ENCODE measurements around the gene RNF175.

RNF175 gene

GRCh38 chr4:153798901-153799693 is 39.3 kb upstream of the RNF175 start:
- DNase-seq (ENCODE audit: low spot score) = no peak
- no peak overlapping the region for H3K4me3 ChIP-seq
- no peak for TF ChIP-seq CTCF (IDR thresholded peaks at IDR 0.05)
- no peak overlapping the region for H3K27ac ChIP-seq

GRCh38 chr4:153798420-153798819 is 38.6 kb upstream of the RNF175 start:
- H3K4me3 ChIP-seq = no peak overlapping the region
- TF ChIP-seq CTCF (IDR thresholded peaks at IDR 0.05) = no peak
- H3K27ac ChIP-seq = no peak overlapping the region
- no peak for DNase-seq (ENCODE audit: low spot score)

- no peak for TF ChIP-seq CTCF (IDR thresholded peaks at IDR 0.05)
- Histone ChIP-seq H3K27ac (no peak overlapping the region), H3K4me3 (no peak overlapping the region)
- no peak for DNase-seq (ENCODE audit: low spot score)
These were observed 34.2 kb upstream of the RNF175 start for GRCh38 chr4:153794006-153794405.

- no peak for DNase-seq (ENCODE audit: low spot score)
- H3K27ac ChIP-seq = no peak overlapping the region
- peak overlapping the region; percentile 65 for H3K4me3 ChIP-seq
- no peak for TF ChIP-seq CTCF (IDR thresholded peaks at IDR 0.05)
These were observed 32.9 kb upstream of the RNF175 start for GRCh38 chr4:153792618-153793247.

GRCh38 chr4:153791746-153792617 is 32.2 kb upstream of the RNF175 start:
- Histone ChIP-seq H3K27ac (no peak overlapping the region), H3K4me3 (peak overlapping the region; percentile 65)
- DNase-seq (ENCODE audit: low spot score) = peak; percentile 74
- TF ChIP-seq CTCF (IDR thresholded peaks at IDR 0.05) = no peak

GRCh38 chr4:153790962-153791551 is 31.2 kb upstream of the RNF175 start:
- DNase-seq (ENCODE audit: low spot score) = no peak
- Histone ChIP-seq H3K4me3 (peak overlapping the region; percentile 65), H3K27ac (peak overlapping the region in 1 of 2 donors; percentile 15)
- TF ChIP-seq CTCF (IDR thresholded peaks at IDR 0.05) = no peak

Data from coronary artery (tissue), 2 donors.